NCI-H187 (cell line): ENCODE results near the gene SAMD4A.

Experiments used
- DNase-seq, 2 experiments: peaks; one replicate each; lab custom pipeline; 2025; lab: John Stamatoyannopoulos, UW

Gene SAMD4A

GRCh38 chr14:54565785-54566409 lies 1.0 kb upstream of the SAMD4A start:
- peak in 1 of 2 experiments; percentile 33 for DNase-seq

GRCh38 chr14:54567224-54567638 lies 303 bp downstream of the SAMD4A start:
- no peak for DNase-seq

- DNase-seq, result no peak
These were observed 972 bp downstream of the SAMD4A start for GRCh38 chr14:54567639-54568561.

GRCh38 chr14:54568821-54569595 lies 2.1 kb downstream of the SAMD4A start:
- no peak for DNase-seq

- no peak for DNase-seq
These were observed 3.1 kb downstream of the SAMD4A start for GRCh38 chr14:54570047-54570446.

GRCh38 chr14:54570631-54571415 lies 3.9 kb downstream of the SAMD4A start:
- no peak for DNase-seq

GRCh38 chr14:54572316-54572715 lies 5.4 kb downstream of the SAMD4A start:
- no peak for DNase-seq

GRCh38 chr14:54574528-54574927 lies 7.6 kb downstream of the SAMD4A start:
- no peak for DNase-seq

GRCh38 chr14:54577494-54577893 lies 10.6 kb downstream of the SAMD4A start:
- no peak for DNase-seq

- no peak for DNase-seq
These were observed 11.0 kb downstream of the SAMD4A start for GRCh38 chr14:54577977-54578376.

- DNase-seq, result no peak
These were observed 12.7 kb downstream of the SAMD4A start for GRCh38 chr14:54579621-54580020.

- no peak for DNase-seq
These were observed 14.0 kb downstream of the SAMD4A start for GRCh38 chr14:54580933-54581332.

- no peak for DNase-seq
These were observed 15.4 kb downstream of the SAMD4A start for GRCh38 chr14:54582334-54582733.

GRCh38 chr14:54584097-54584496 lies 17.2 kb downstream of the SAMD4A start:
- DNase-seq, result no peak

- no peak for DNase-seq
These were observed 18.3 kb downstream of the SAMD4A start for GRCh38 chr14:54585214-54585613.

- DNase-seq, result no peak
These were observed 22.1 kb downstream of the SAMD4A start for GRCh38 chr14:54589076-54589475.

GRCh38 chr14:54589843-54590242 lies 22.9 kb downstream of the SAMD4A start:
- DNase-seq, result no peak

- no peak for DNase-seq
These were observed 23.6 kb downstream of the SAMD4A start for GRCh38 chr14:54590481-54590880.

- DNase-seq, result no peak
These were observed 24.5 kb downstream of the SAMD4A start for GRCh38 chr14:54591461-54591860.

GRCh38 chr14:54591866-54592265 lies 24.9 kb downstream of the SAMD4A start:
- no peak for DNase-seq

GRCh38 chr14:54593860-54594259 lies 26.9 kb downstream of the SAMD4A start:
- DNase-seq, result no peak

GRCh38 chr14:54594537-54594936 lies 27.6 kb downstream of the SAMD4A start:
- no peak for DNase-seq
